NCI-H69 (cell line): ENCODE measurements around the gene ESYT2.
A peak's percentile ranks its signal among the peaks of the same experiment; 100 is the strongest.

Experiments
- DNase-seq: peaks from one replicate; lab custom pipeline; 2025; lab: John Stamatoyannopoulos, UW

The ESYT2 gene

GRCh38 chr7:158802535-158803366 lies 26.6 kb downstream of the ESYT2 start:
- DNase-seq: no peak

DNA sequence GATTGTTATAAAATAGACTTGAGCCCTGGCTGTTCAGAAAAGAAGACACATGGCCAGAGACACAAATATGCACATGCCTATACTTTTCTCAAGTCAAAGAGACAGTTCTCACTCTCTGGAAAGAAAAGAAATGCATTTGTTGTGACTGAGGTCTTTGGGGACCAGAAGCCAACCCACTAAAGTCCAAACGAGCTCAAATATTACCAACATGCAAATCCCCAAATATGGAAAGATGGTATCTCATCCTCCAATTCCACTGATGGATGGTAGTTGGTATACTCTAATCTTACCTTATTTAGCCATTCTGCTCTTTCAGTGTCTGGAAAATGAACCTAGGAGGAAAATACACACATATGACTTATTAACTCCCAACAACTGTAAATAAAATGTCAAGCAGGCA lies 30.6 kb downstream of the ESYT2 start:
- no peak for DNase-seq

- no peak for DNase-seq
Measured at GRCh38 chr7:158796667-158797066, 32.6 kb downstream of the ESYT2 start.

- DNase-seq: no peak
Measured at GRCh38 chr7:158795272-158795671, 34.0 kb downstream of the ESYT2 start.

- no peak for DNase-seq
Measured at GRCh38 chr7:158791107-158791506, 38.2 kb downstream of the ESYT2 start.

DNA sequence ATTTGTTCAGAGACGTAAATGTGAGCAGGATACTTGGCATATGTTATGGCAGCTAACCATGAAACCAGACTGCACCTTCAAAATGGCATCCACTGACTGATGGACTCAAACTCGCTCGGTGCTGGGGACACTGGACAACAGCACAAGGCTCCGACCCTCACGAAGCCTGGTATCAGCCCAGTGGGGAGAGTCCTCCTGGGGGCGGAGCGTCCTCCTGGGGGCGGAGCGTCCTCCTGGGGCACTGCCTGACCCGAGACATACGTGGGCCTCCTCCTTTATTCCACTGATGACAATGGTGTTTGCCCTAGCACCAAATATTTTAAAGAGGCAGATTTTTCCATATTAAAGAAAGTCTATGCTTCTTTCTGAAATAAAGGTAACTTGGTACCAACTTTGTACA lies 39.5 kb downstream of the ESYT2 start:
- DNase-seq: no peak

DNA sequence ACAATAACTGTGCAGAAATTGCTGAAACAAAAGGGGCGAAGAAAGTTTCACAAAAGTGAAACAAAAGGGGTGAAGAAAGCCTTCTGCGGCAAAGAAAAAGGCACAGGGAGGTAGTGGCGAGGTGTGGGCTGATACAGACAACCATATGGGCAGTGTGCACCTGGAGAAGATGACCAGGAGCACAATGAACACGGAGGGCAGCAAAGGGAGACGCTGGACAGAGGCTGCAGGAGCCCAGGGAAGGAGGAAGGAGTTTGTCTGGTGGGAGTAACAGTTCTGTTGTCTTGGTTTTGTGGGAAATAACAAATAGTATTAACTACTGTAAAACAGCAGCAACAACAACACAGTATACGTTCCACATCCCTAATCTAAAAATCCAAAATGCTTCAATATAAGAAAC lies 42.4 kb downstream of the ESYT2 start:
- DNase-seq: no peak

- no peak for DNase-seq
Measured at GRCh38 chr7:158784270-158784669, 45.0 kb downstream of the ESYT2 start.

- DNase-seq: no peak
Measured at GRCh38 chr7:158783595-158783994, 45.7 kb downstream of the ESYT2 start.

DNA sequence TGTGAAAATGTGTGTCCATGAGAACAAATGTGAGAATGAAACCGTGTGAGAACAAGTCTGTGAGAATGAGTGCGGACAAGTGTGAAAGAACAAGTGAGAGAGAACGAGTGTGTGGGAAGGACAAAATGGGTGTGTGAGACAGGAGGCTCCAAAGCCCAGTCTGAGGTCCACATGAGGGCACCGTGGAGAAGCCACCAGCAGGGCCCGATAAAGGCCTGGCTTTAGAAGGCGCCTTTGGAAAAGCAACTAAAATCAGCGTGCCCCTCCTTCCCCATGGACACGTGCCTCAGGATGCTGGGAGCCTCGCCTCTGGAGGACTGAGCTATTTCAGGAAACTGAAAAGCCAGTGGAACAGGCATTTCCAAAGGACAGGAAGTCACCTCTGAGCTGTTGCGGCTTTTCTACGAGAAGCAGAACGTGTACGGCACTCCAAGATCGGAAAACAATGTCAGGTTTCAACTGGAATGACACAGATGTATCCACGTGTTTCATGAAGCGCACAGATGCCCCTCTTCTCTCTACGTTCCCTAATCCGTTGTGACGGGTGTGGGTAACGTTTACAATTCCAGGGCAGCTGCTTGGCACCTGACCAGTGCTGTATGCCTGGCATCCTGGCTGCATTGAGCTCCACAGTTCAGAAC lies 46.4 kb downstream of the ESYT2 start:
- DNase-seq: peak; percentile 20

- DNase-seq: no peak
Measured at GRCh38 chr7:158781974-158782664, 47.2 kb downstream of the ESYT2 start.

GRCh38 chr7:158781217-158781973 lies 47.9 kb downstream of the ESYT2 start:
- DNase-seq: no peak

DNA sequence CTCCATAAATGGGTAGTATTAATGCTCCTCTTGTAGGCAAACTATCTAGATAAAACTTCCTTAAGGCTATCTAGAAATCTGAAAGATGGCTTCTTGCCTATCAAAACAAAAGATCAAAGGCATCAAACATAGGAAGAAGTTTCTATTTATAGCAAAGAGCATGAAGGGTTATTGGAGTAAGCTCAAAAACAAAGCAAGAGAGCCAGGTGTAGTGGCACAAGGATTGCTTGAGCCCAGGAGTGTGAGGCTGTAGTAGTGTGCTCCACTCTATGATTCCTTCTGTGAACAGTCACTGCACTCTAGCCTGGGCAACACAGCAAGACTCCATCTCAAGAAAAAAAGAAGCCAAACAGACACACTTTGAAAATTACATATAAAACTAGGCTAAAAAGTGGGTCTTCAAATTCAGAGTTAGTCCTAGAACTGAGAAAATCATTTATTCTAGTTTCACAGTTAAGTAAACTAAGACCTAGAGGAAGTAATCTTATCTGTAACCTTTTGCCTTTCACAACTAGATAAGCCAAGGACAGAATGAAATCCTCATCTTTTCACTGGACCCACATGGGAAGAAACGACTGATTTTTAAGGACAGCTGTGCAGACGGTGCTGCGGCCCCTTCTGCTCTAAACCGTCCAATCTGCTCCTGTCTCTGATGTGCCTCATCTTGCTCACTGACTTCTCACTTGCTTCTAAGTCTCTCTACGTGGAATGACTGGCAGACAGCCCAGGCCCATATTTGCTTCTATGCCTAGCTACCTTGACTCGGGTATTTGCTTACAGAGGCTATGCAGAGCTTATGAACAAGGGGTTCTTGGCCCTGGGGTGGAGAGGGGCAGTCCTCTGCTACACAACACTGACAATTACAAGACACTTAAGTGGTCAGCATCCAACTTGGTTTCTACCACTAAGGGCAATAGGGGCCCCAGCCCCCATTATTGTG lies 50.0 kb downstream of the ESYT2 start:
- DNase-seq: no peak

DNA sequence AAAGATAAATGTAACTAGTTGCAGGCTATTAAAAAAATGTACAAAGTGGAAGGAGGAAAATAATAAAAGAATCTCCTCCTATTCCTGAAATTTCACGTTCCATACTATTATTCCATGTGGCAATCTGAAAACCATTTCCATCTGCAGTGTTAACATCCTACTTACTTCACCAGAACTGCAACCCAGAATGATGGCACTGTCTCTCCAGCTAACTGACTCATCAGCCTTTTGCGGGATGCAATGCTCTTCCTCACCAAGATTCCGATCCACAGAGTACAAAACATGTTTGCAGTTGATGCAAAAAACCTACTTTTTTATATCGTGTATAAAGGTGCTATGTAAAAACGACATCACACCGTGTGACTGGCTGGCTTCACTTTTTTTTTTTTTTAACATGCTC lies 50.8 kb downstream of the ESYT2 start:
- DNase-seq: no peak

GRCh38 chr7:158777793-158778192 lies 51.5 kb downstream of the ESYT2 start:
- DNase-seq: no peak

- DNase-seq: no peak
Measured at GRCh38 chr7:158776474-158776873, 52.8 kb downstream of the ESYT2 start.

DNA sequence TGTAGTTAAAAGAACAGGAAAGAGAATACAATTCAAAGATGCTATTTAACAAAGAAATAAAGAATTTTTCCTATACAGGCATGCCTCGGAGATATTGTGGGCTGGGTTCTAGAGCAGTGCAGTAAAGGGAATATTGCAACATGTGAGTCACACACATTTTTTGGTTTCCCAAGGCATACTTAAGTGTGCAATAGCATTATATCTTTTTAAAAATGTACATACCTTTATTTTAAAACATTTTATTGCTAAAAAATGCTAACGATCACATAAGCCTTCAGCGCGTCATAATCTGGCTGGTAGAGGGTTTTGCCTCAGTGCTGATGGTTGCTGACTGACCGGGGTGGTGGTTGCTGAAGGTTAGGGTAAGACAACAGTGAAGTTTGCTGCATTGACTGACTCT lies 54.4 kb downstream of the ESYT2 start:
- no peak for DNase-seq

DNA sequence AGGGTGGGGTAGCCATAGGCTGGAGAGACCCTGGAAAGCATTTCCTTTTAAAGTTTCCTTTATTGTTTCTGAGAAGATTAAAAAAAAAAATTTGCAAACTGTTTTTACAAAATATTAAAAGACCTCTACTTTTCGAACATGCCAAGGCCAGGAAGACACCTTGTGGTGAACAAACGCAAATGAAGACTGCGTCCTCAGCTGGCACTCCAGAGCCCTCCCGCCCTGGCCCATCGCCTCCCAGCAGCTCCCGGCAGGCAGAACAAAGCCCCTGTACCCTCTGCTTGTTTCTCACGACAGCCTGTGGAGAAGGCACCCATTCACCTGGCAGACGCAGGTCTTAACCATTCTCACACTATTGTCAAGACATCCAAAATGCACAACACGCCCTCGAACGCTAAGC lies 56.4 kb downstream of the ESYT2 start:
- DNase-seq: no peak

- no peak for DNase-seq
Measured at GRCh38 chr7:158771213-158771834, 58.0 kb downstream of the ESYT2 start.

- DNase-seq: no peak
Measured at GRCh38 chr7:158767707-158768106, 61.6 kb downstream of the ESYT2 start.
